K562 treated with DMSO at 1 percent for 24 hours (cell line): Measurements from ENCODE around the gene ATP6V1F. TPM values are rescaled to one million over a fixed set of nuclear protein-coding genes. Genes with fewer than 3 reads are reported as not detected.

ENCODE experiments used
- total RNA-seq: library from RNA; unstranded; fragments of 300-600 nt; gene quantifications from 2 replicates; pipeline ENCODE4 v1.2.3, GENCODE V29; 2022; ENCODE audit warnings: low read depth; ENCODE audit not compliant: insufficient read depth

The ATP6V1F gene, protein sequence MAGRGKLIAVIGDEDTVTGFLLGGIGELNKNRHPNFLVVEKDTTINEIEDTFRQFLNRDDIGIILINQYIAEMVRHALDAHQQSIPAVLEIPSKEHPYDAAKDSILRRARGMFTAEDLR
- total RNA-seq: 724 and 792 TPM in 2 replicates

DNA sequence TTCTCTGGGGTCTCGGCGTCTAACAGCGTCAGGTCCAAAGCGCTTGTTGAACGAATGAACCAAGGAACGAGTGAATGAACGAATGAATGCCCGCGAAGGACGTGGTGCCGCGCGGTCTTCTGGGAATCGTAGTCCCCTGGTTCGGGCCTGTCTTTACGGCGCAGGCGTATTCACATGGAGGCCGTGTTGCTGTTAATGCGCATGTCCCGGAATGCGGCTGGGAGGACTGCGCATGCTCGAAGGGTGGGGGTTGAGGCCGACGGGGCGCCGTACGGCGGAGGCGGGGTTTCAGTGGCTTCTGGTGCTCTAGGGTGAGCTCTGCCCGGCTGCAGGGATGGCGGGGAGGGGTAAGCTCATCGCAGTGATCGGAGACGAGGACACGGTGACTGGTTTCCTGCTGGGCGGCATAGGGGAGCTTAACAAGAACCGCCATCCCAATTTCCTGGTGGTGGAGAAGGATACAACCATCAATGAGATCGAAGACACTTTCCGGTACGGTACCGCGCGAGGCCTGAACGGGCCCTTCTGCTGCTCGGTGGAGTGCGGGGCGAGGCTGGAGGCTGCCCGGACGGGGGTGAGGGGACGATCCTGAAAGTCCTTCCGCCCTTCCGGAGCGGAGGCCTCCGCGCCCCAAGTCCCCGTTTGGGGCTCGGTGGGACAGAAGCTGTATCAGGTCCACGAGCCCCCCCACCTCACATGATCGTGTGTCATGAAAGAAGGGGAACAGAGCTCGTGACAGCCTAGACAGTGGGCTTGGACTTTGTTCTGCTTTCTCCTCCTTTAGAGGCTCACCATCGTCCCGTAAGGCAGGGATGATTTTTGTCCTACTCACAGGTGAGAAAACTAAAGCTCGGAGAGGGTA lies at the start of gene ATP6V1F:
TSS of gene ATP6V1F (plus strand) at position 286 of the 862 bp plus-strand sequence. CDS start at position 335, 49 bp downstream.

DNA sequence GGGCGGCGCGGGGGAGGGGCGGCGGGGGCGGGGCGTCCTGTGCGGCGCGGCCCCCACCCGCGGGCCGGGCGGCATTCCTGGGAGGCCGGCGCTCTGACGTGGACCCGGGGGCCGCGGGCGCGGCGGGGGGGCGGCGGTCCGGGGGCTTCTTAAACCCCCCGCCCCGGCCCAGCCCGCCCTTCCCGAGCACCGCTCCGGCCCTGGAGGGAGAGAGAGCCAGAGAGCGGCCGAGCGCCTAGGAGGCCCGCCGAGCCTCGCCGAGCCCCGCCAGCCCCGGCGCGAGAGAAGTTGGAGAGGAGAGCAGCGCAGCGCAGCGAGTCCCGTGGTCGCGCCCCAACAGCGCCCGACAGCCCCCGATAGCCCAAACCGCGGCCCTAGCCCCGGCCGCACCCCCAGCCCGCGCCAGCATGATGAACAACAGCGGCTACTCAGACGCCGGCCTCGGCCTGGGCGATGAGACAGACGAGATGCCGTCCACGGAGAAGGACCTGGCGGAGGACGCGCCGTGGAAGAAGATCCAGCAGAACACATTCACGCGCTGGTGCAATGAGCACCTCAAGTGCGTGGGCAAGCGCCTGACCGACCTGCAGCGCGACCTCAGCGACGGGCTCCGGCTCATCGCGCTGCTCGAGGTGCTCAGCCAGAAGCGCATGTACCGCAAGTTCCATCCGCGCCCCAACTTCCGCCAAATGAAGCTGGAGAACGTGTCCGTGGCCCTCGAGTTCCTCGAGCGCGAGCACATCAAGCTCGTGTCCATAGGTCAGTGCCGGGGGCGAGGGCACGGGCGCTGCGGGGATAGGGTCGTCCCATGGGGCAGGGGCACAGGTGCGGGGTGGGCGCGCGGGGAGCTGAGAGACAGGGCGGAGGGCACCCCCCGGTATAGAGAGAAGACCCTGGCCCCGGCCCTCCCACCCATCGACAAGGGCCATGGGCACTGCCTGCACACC lies 32.2 kb upstream of the ATP6V1F start, which contains the start of gene FLNC:
TSS of gene FLNC (plus strand) at position 176 of the 947 bp plus-strand sequence. CDS start at position 408, 232 bp downstream.

DNA sequence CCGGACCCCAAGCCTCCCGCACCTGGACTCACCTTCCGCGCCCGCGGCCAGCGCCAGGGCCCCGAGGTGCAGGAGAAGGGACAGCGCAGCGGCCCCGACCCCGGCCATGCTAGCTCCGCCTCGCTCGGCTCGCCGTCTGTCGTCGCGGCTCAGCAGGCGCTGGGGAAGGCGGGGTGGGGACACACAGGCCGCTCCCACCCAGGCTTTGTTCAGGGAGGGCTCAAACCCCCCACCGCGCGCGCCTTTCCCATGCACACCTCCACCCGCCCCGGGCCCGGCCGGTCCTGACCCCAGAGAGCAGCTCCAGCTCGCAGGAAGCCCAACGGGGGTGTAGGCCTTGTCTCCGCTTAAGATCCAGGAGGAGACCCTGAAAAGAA lies 47.9 kb downstream of the ATP6V1F start, which contains the start of gene KCP:
TSS of gene KCP (minus strand) at position 141 of the 377 bp plus-strand sequence. CDS start at position 108, 33 bp downstream.

Other genes with a start within 250 kb of the ATP6V1F start
- gene GARIN1A, start 190.6 kb upstream of the ATP6V1F start, total RNA-seq: 0.23 and 0.75 TPM in 2 replicates
- gene CALU, start 123.5 kb upstream of the ATP6V1F start, total RNA-seq: 127 and 138 TPM in 2 replicates
- gene OPN1SW, start 87.1 kb upstream of the ATP6V1F start, total RNA-seq: not detected in 2 replicates
- gene CCDC136, start 70.9 kb upstream of the ATP6V1F start, total RNA-seq: 34.8 and 36.9 TPM in 2 replicates
- 100 and 107 TPM in 2 replicates for gene FLNC, start 32.5 kb upstream of the ATP6V1F start, total RNA-seq
- gene KCP, start 47.9 kb downstream of the ATP6V1F start, total RNA-seq: 0.15 TPM in 1 of 2 replicates, not detected in the other
- not detected in 2 replicates for gene IRF5, start 75.1 kb downstream of the ATP6V1F start, total RNA-seq
- gene TNPO3, start 192.3 kb downstream of the ATP6V1F start, total RNA-seq: 77.7 and 79.3 TPM in 2 replicates